Upper lobe of right lung (tissue), 1 donor: ENCODE measurements around the gene LIG1. TPM values are rescaled to one million over a fixed set of nuclear protein-coding genes. Genes with fewer than 3 reads are reported as not detected.

Experiments
- ATAC-seq: fragments of 200-7000 bp; cut with Tn5 transposase; one replicate; pipeline ENCODE4 v1.9.1; 2020; ENCODE audit warnings: mild to moderate bottlenecking, moderate library complexity
- DNase-seq: peaks from one replicate; pipeline ENCODE4 v3.0.0-alpha.2; 2020
- H3K27ac ChIP-seq: fragments of 200-600 bp; one replicate; pipeline ENCODE4 v1.8.0; 2022
- H3K27me3 ChIP-seq: fragments of 200-600 bp; one replicate; pipeline ENCODE4 v1.8.0; 2022; ENCODE audit warnings: mild to moderate bottlenecking
- H3K36me3 ChIP-seq: fragments of 200-600 bp; one replicate; pipeline ENCODE4 v1.8.0; 2022
- H3K4me1 ChIP-seq: fragments of 200-600 bp; one replicate; pipeline ENCODE4 v1.8.0; 2022
- H3K4me3 ChIP-seq: fragments of 200-600 bp; one replicate; pipeline ENCODE4 v1.8.0; 2022; ENCODE audit warnings: mild to moderate bottlenecking
- H3K9me3 ChIP-seq: fragments of 200-600 bp; one replicate; pipeline ENCODE4 v1.8.0; 2022
- CTCF ChIP-seq: fragments of 200-600 bp; IDR thresholded peaks from one replicate; pipeline ENCODE4 v1.8.0; 2022; ENCODE audit warnings: antibody characterized with exemption
- intact Hi-C: fragments of 100-400 bp; cut with DNase I; formaldehyde crosslinking; loops from one replicate; pipeline ENCODE4 v1.11.0; 2022
- total RNA-seq: library from RNA; stranded (reverse); fragmentation: NEBNext Ultra II Directional; extraction: Animal tissue kit (Norgen Biotek cat#: 25700); gene quantifications from one replicate; pipeline ENCODE4 v1.2.1, GENCODE V29; 2021
- donor health status: DM: no; HTN: yes; CAD: no; lungs with severe emphysema.

Gene LIG1
- total RNA-seq, 1 donor from 2014 or later: 17.7 TPM

GRCh38 chr19:48158210-48158790 lies 11.8 kb downstream of the LIG1 start:
- TF ChIP-seq CTCF: no peak
- no peaks in the 10 kb centered on the region for H3K27me3 ChIP-seq
- no peak overlapping the region for H3K27ac ChIP-seq
- H3K9me3 ChIP-seq: no peaks in the 10 kb centered on the region
- H3K36me3 ChIP-seq: peaks cover 6% of the 10 kb centered on the region
- no peak overlapping the region for H3K4me3 ChIP-seq
- no peaks in the 10 kb centered on the region for H3K4me1 ChIP-seq
- intact Hi-C loops: loop anchor here (10.0 kb wide), 1 partner anchor 63 kb away; no protein-coding TSS in a partner anchor
- DNase-seq: no peak
- ATAC-seq: no peak

GRCh38 chr19:48154003-48154402 lies 16.1 kb downstream of the LIG1 start:
- no peaks in the 10 kb centered on the region for H3K4me1 ChIP-seq
- no peaks in the 10 kb centered on the region for H3K27me3 ChIP-seq
- peaks cover 15% of the 10 kb centered on the region for H3K36me3 ChIP-seq
- no peak overlapping the region for H3K4me3 ChIP-seq
- DNase-seq (no peak), ATAC-seq (no peak)
- intact Hi-C loops: loop anchor here (10.0 kb wide), 1 partner anchor 59 kb away; no protein-coding TSS in a partner anchor
- TF ChIP-seq CTCF: no peak
- no peaks in the 10 kb centered on the region for H3K9me3 ChIP-seq
- H3K27ac ChIP-seq: no peak overlapping the region

- Histone ChIP-seq H3K36me3 (peaks cover 16% of the 10 kb centered on the region), H3K4me1 (no peaks in the 10 kb centered on the region), H3K4me3 (no peak overlapping the region), H3K9me3 (no peaks in the 10 kb centered on the region), H3K27ac (no peak overlapping the region), H3K27me3 (no peaks in the 10 kb centered on the region)
- peak; percentile 85 for TF ChIP-seq CTCF
- peak; percentile 72 for ATAC-seq
- intact Hi-C loops: loop anchor here (10.0 kb wide), 1 partner anchor 58 kb away; no protein-coding TSS in a partner anchor
- DNase-seq: no peak
Observed at GRCh38 chr19:48152551-48152950, 17.6 kb downstream of the LIG1 start.

- TF ChIP-seq CTCF: no peak
- Histone ChIP-seq H3K27me3 (no peaks in the 10 kb centered on the region), H3K4me3 (no peak overlapping the region), H3K36me3 (peaks cover 16% of the 10 kb centered on the region), H3K27ac (no peak overlapping the region), H3K9me3 (no peaks in the 10 kb centered on the region), H3K4me1 (no peaks in the 10 kb centered on the region)
- DNase-seq (no peak), ATAC-seq (no peak)
- intact Hi-C loops: no loop called here
Observed at GRCh38 chr19:48149430-48149829, 20.7 kb downstream of the LIG1 start.

- Histone ChIP-seq H3K27me3 (no peaks in the 10 kb centered on the region), H3K36me3 (peaks cover 16% of the 10 kb centered on the region), H3K27ac (no peak overlapping the region), H3K9me3 (no peaks in the 10 kb centered on the region), H3K4me1 (no peaks in the 10 kb centered on the region), H3K4me3 (no peak overlapping the region)
- DNase-seq (no peak), ATAC-seq (no peak)
- intact Hi-C loops: no loop called here
- TF ChIP-seq CTCF: no peak
Observed at GRCh38 chr19:48148576-48148975, 21.6 kb downstream of the LIG1 start.
